ENCODE results near the gene SRRM3. TPM values are rescaled to one million over a fixed set of nuclear protein-coding genes. Genes with fewer than 3 reads are reported as not detected.

The SRRM3 gene
- total and polyA plus RNA-seq, 9 of the 15 experiments (the other 6 are each of a cell fraction or from before 2014, with no cell fraction given): 0.04 to 0.91 (median 0.46) TPM; not detected in 2

DNA sequence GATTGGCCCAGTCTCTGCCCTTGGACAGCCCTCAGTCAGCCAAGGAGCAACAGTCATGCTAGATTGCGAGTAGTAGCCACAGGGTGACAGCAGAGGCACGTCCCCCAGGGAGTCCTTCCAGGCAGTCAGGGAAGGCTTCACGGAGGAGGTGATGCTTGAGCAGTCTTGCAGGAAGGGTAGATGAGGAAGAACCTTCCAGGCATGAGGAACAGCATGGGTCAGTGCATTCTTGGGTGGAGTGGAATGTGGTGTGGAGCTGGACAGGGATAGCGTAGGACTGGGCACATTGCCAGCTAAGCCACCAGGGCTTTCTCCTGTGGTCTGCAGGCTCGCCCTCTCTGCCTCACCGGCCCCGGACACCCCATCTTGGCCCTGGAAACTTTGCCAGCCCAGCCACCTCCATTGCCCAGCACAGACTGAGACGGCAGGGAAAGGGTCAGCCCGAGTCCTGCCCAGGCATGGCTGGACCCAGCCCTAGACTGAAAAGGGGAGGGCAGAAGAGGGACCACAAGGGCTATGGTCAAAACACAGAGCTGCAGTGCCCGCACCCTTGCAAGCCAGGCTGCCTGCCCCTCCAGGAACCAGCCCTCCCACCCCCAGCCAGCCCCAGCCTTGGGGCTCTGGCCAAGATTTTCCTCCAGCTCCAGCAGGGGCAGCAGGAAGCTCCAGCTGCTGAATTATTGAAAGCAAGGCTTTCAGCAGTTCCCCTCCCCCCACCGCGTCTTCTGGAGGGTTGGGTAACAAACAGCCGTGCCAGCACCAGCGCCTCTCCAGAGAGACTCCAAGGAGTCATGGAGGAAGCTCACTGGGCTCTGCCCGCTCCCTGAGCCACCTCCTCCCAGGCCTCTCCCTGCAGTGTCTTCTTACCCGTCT, 18.7 kb downstream of the SRRM3 start (continued):
- TF ChIP-seq, protein P1, sequence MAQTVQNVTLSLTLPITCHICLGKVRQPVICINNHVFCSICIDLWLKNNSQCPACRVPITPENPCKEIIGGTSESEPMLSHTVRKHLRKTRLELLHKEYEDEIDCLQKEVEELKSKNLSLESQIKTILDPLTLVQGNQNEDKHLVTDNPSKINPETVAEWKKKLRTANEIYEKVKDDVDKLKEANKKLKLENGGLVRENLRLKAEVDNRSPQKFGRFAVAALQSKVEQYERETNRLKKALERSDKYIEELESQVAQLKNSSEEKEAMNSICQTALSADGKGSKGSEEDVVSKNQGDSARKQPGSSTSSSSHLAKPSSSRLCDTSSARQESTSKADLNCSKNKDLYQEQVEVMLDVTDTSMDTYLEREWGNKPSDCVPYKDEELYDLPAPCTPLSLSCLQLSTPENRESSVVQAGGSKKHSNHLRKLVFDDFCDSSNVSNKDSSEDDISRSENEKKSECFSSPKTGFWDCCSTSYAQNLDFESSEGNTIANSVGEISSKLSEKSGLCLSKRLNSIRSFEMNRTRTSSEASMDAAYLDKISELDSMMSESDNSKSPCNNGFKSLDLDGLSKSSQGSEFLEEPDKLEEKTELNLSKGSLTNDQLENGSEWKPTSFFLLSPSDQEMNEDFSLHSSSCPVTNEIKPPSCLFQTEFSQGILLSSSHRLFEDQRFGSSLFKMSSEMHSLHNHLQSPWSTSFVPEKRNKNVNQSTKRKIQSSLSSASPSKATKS (CRISPR knock-in tag; IDR thresholded peaks at IDR 0.05): no peak
- TF ChIP-seq ZNF140 (CRISPR knock-in tag; IDR thresholded peaks at IDR 0.05) (no peak), ZNF717 (CRISPR knock-in tag; IDR thresholded peaks at IDR 0.05) (no peak), PHB2 (IDR thresholded peaks at IDR 0.05; ENCODE audit: low read depth) (no peak), TBL1XR1 (IDR thresholded peaks at IDR 0.05; ENCODE audit: low read length in 2 of 2) (no peak), FOXK1 (CRISPR knock-in tag; IDR thresholded peaks at IDR 0.05; ENCODE audit: borderline replicate concordance) (no peak), ZNF830 (CRISPR knock-in tag; IDR thresholded peaks at IDR 0.05) (no peak), RCOR1 (IDR thresholded peaks at IDR 0.05; ENCODE audit: borderline replicate concordance in 1 of 2, low read depth in 2 of 2, low read length in 2 of 2) (0 out of 4 replicates have a peak, but pooled peaks of 1 of the 2 experiments have one; percentile 20), CC2D1A (IDR thresholded peaks at IDR 0.05) (0 out of 2 replicates have a peak, but pooled peaks have one; percentile 44), PTBP1 (IDR thresholded peaks at IDR 0.05; ENCODE audit: low read depth, low read length) (peak; percentile 94), CBX2 (IDR thresholded peaks at IDR 0.05; ENCODE audit: insufficient read depth, low read length, poor library complexity, severe bottlenecking) (no peak), SNAPC5 (CRISPR knock-in tag; IDR thresholded peaks at IDR 0.05) (no peak), KAT2B (IDR thresholded peaks at IDR 0.05; ENCODE audit: low read depth, low read length) (no peak), MTF1 (CRISPR knock-in tag; IDR thresholded peaks at IDR 0.05; ENCODE audit: borderline replicate concordance) (no peak), CTBP1 (IDR thresholded peaks at IDR 0.05; ENCODE audit: borderline replicate concordance) (peak; percentile 23; the same call in 1 of the 2 replicates), PCBP2 (IDR thresholded peaks at IDR 0.05; ENCODE audit: low read depth, low read length, poor library complexity, severe bottlenecking) (no peak)
- TF ChIP-seq, protein P2, sequence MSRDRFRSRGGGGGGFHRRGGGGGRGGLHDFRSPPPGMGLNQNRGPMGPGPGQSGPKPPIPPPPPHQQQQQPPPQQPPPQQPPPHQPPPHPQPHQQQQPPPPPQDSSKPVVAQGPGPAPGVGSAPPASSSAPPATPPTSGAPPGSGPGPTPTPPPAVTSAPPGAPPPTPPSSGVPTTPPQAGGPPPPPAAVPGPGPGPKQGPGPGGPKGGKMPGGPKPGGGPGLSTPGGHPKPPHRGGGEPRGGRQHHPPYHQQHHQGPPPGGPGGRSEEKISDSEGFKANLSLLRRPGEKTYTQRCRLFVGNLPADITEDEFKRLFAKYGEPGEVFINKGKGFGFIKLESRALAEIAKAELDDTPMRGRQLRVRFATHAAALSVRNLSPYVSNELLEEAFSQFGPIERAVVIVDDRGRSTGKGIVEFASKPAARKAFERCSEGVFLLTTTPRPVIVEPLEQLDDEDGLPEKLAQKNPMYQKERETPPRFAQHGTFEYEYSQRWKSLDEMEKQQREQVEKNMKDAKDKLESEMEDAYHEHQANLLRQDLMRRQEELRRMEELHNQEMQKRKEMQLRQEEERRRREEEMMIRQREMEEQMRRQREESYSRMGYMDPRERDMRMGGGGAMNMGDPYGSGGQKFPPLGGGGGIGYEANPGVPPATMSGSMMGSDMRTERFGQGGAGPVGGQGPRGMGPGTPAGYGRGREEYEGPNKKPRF (IDR thresholded peaks at IDR 0.05; ENCODE audit: low read depth, low read length): no peak
- TF ChIP-seq, protein P3, sequence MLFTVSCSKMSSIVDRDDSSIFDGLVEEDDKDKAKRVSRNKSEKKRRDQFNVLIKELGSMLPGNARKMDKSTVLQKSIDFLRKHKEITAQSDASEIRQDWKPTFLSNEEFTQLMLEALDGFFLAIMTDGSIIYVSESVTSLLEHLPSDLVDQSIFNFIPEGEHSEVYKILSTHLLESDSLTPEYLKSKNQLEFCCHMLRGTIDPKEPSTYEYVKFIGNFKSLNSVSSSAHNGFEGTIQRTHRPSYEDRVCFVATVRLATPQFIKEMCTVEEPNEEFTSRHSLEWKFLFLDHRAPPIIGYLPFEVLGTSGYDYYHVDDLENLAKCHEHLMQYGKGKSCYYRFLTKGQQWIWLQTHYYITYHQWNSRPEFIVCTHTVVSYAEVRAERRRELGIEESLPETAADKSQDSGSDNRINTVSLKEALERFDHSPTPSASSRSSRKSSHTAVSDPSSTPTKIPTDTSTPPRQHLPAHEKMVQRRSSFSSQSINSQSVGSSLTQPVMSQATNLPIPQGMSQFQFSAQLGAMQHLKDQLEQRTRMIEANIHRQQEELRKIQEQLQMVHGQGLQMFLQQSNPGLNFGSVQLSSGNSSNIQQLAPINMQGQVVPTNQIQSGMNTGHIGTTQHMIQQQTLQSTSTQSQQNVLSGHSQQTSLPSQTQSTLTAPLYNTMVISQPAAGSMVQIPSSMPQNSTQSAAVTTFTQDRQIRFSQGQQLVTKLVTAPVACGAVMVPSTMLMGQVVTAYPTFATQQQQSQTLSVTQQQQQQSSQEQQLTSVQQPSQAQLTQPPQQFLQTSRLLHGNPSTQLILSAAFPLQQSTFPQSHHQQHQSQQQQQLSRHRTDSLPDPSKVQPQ (CRISPR knock-in tag; IDR thresholded peaks at IDR 0.05; ENCODE audit: borderline replicate concordance): no peak
- TF ChIP-seq, protein P4, sequence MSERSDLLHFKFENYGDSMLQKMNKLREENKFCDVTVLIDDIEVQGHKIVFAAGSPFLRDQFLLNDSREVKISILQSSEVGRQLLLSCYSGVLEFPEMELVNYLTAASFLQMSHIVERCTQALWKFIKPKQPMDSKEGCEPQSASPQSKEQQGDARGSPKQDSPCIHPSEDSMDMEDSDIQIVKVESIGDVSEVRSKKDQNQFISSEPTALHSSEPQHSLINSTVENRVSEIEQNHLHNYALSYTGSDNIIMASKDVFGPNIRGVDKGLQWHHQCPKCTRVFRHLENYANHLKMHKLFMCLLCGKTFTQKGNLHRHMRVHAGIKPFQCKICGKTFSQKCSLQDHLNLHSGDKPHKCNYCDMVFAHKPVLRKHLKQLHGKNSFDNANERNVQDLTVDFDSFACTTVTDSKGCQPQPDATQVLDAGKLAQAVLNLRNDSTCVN (CRISPR knock-in tag; IDR thresholded peaks at IDR 0.05): no peak

Data from K562 (cell line).